ENCODE measurements around the gene ANKRD36.
"Not testable (repeated sequence)": the region's sequence is repeated elsewhere in the genome, so short reads cannot be mapped to it uniquely, and the experiment has no call there.

The ANKRD36 gene

GRCh38 chr2:97113050-97113881 is at the start of gene ANKRD36:
ANKRD36 (plus strand) TSS chr2:97113153; CDS start chr2:97113740, 587 bp downstream.
- not testable (repeated sequence) for DNase-seq

- DNase-seq = not testable (repeated sequence)
Measured at GRCh38 chr2:97066030-97066429, 46.9 kb upstream of the ANKRD36 start.

GRCh38 chr2:97067279-97068004 is 45.5 kb upstream of the ANKRD36 start:
- no peak for DNase-seq

GRCh38 chr2:97068074-97068473 is 44.9 kb upstream of the ANKRD36 start:
- DNase-seq = no peak

GRCh38 chr2:97068722-97069121 is 44.2 kb upstream of the ANKRD36 start:
- not testable (repeated sequence) for DNase-seq

GRCh38 chr2:97070915-97071314 is 42.0 kb upstream of the ANKRD36 start:
- DNase-seq = not testable (repeated sequence)

- DNase-seq = not testable (repeated sequence)
Measured at GRCh38 chr2:97077213-97077612, 35.7 kb upstream of the ANKRD36 start.

GRCh38 chr2:97080855-97081254 is 32.1 kb upstream of the ANKRD36 start:
- not testable (repeated sequence) for DNase-seq

GRCh38 chr2:97082206-97082605 is 30.7 kb upstream of the ANKRD36 start:
- DNase-seq = not testable (repeated sequence)

- not testable (repeated sequence) for DNase-seq
Measured at GRCh38 chr2:97083516-97083915, 29.4 kb upstream of the ANKRD36 start.

GRCh38 chr2:97085093-97085492 is 27.9 kb upstream of the ANKRD36 start:
- not testable (repeated sequence) for DNase-seq

GRCh38 chr2:97088706-97089105 is 24.2 kb upstream of the ANKRD36 start:
- DNase-seq = not testable (repeated sequence)

- DNase-seq = not testable (repeated sequence)
Measured at GRCh38 chr2:97092946-97093345, 20.0 kb upstream of the ANKRD36 start.

- not testable (repeated sequence) for DNase-seq
Measured at GRCh38 chr2:97093983-97094771, 18.8 kb upstream of the ANKRD36 start.

- DNase-seq = peak in 48 of 56 donors; percentile 16 to 90 (median 68)
Measured at GRCh38 chr2:97094772-97095611, 18.0 kb upstream of the ANKRD36 start, which contains the start of gene FAHD2B. FAHD2B (minus strand) TSS chr2:97094882; CDS start chr2:97091706, 3,176 bp downstream.

- DNase-seq = no peak
Measured at GRCh38 chr2:97095661-97096060, 17.3 kb upstream of the ANKRD36 start.

- DNase-seq = not testable (repeated sequence)
Measured at GRCh38 chr2:97098786-97099372, 14.1 kb upstream of the ANKRD36 start.

- DNase-seq = not testable (repeated sequence)
Measured at GRCh38 chr2:97106878-97107277, 6.1 kb upstream of the ANKRD36 start.

- DNase-seq = not testable (repeated sequence)
Measured at GRCh38 chr2:97111246-97111645, 1.7 kb upstream of the ANKRD36 start.
